ENCODE results near the gene SEMA7A.

GRCh38 chr15:74395319-74396145 lies 38.2 kb downstream of the SEMA7A start:
- no peak for TF ChIP-seq CTCF (IDR thresholded peaks at IDR 0.05; ENCODE audit: poor library complexity)
- TF ChIP-seq EZH2 (IDR thresholded peaks at IDR 0.05; ENCODE audit: borderline replicate concordance), result no peak
- TF ChIP-seq EZH2phosphoT487 (IDR thresholded peaks at IDR 0.05; ENCODE audit: low read depth, severe bottlenecking, unreplicated experiment), result no peak

Data from hepatocyte (in vitro differentiated cells).